Stimulated activated CD4-positive, alpha-beta T cell treated with anti-CD3 and anti-CD28 coated beads, Interleukin-15, amount 100 ng/mL, for 48 hours (primary cell): ENCODE measurements around the gene ZNF521.

Experiments
- DNase-seq, 2 donors: peaks; one replicate each; pipeline ENCODE4 v3.0.0-alpha.2; 2020; ENCODE audit warnings: low read depth in 2 of 2

The ZNF521 gene

GRCh38 chr18:25169701-25170100 is 182.3 kb downstream of the ZNF521 start:
- DNase-seq: no peak

GRCh38 chr18:25167612-25168410 is 184.2 kb downstream of the ZNF521 start:
- no peak for DNase-seq

- DNase-seq: no peak
These were observed 185.9 kb downstream of the ZNF521 start for GRCh38 chr18:25166113-25166512.

- no peak for DNase-seq
These were observed 186.8 kb downstream of the ZNF521 start for GRCh38 chr18:25164848-25165811.

- no peak for DNase-seq
These were observed 187.6 kb downstream of the ZNF521 start for GRCh38 chr18:25164211-25164847.

GRCh38 chr18:25153426-25153825 is 198.5 kb downstream of the ZNF521 start:
- DNase-seq: no peak

GRCh38 chr18:25147877-25148488 is 204.0 kb downstream of the ZNF521 start:
- no peak for DNase-seq

- DNase-seq: no peak
These were observed 205.5 kb downstream of the ZNF521 start for GRCh38 chr18:25146512-25146910.

GRCh38 chr18:25145731-25146511 is 206.0 kb downstream of the ZNF521 start:
- DNase-seq: no peak

GRCh38 chr18:25144820-25145219 is 207.1 kb downstream of the ZNF521 start:
- DNase-seq: no peak

- DNase-seq: no peak
These were observed 210.1 kb downstream of the ZNF521 start for GRCh38 chr18:25141886-25142285.

GRCh38 chr18:25141399-25141798 is 210.6 kb downstream of the ZNF521 start:
- DNase-seq: no peak

GRCh38 chr18:25140962-25141308 is 211.0 kb downstream of the ZNF521 start:
- no peak for DNase-seq

- DNase-seq: no peak
These were observed 211.6 kb downstream of the ZNF521 start for GRCh38 chr18:25140124-25140961.

- no peak for DNase-seq
These were observed 214.8 kb downstream of the ZNF521 start for GRCh38 chr18:25137197-25137472.

GRCh38 chr18:25136416-25137196 is 215.4 kb downstream of the ZNF521 start:
- DNase-seq: no peak

- DNase-seq: no peak
These were observed 217.1 kb downstream of the ZNF521 start for GRCh38 chr18:25134861-25135260.

GRCh38 chr18:25133879-25134278 is 218.1 kb downstream of the ZNF521 start:
- DNase-seq: no peak

GRCh38 chr18:25132786-25133496 is 219.0 kb downstream of the ZNF521 start:
- DNase-seq: no peak
